Chondrocyte (in vitro differentiated cells): ENCODE results near the gene CAMK2D. TPM values are rescaled to one million over a fixed set of nuclear protein-coding genes. Genes with fewer than 3 reads are reported as not detected.

ENCODE experiments used
- DNase-seq: peaks from one replicate; pipeline ENCODE4 v3.0.0; 2021; ENCODE audit warnings: mixed read lengths, low spot score
- H3K27ac Mint-ChIP-seq: one replicate; pipeline ENCODE4 v1.8.0; 2021; ENCODE audit warnings: mild to moderate bottlenecking, moderate library complexity, mixed read lengths; ENCODE audit not compliant: unreplicated experiment
- H3K27me3 Mint-ChIP-seq: 2 replicates; pipeline ENCODE4 v1.8.0; 2021; ENCODE audit warnings: low read depth, mixed read lengths
- H3K36me3 Mint-ChIP-seq: 2 replicates; pipeline ENCODE4 v1.8.0; 2021; ENCODE audit warnings: low read depth, mixed read lengths
- H3K4me1 Mint-ChIP-seq: 2 replicates; pipeline ENCODE4 v1.8.0; 2021; ENCODE audit warnings: low read depth, mild to moderate bottlenecking, mixed read lengths
- H3K4me3 Mint-ChIP-seq: one replicate; pipeline ENCODE4 v1.8.0; 2021; ENCODE audit warnings: mild to moderate bottlenecking, moderate library complexity, mixed read lengths; ENCODE audit not compliant: unreplicated experiment
- H3K9me3 Mint-ChIP-seq: 2 replicates; pipeline ENCODE4 v1.8.0; 2021; ENCODE audit warnings: low read depth, mixed read lengths
- CTCF ChIP-seq: fragments of 200-600 bp; sonication (generic); IDR thresholded peaks from 2 replicates; pipeline ENCODE4 v1.5.0; 2021; ENCODE audit warnings: antibody characterized with exemption, mild to moderate bottlenecking, moderate library complexity
- total RNA-seq: library from RNA; stranded (reverse); gene quantifications from 3 replicates; pipeline ENCODE4 v1.2.1, GENCODE V29; 2021

Gene CAMK2D
- total RNA-seq, 1 donor from 2014 or later, result 73.7 TPM

DNA sequence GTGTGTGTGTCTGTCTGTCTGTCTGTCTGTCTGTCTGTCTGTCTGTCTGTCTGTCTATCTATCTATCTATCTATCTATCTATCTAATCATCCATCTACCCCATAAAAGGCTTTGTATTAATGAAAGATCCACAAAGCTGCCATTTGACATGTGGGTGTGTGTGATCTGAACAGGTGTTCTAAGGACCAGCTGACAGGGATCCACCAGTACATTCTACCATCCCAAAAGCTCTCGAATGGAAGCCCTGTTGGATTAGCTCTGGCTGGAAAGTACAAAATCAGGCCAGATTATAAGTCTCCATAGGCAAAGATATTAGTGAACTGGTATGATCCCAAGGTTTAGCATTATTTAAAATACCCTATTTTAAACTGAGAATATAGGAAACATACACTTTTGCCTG is 299.3 kb downstream of the CAMK2D start:
- no peak overlapping the region for H3K27ac Mint-ChIP-seq
- H3K36me3 Mint-ChIP-seq, result peaks cover 22% of the 10 kb centered on the region
- no peaks in the 10 kb centered on the region for H3K9me3 Mint-ChIP-seq
- no peak for TF ChIP-seq CTCF
- no peaks in the 10 kb centered on the region for H3K27me3 Mint-ChIP-seq
- H3K4me3 Mint-ChIP-seq, result no peak overlapping the region
- peaks cover 6% of the 10 kb centered on the region for H3K4me1 Mint-ChIP-seq
- DNase-seq, result no peak

- Mint-ChIP-seq H3K36me3 (peaks cover 29% of the 10 kb centered on the region), H3K4me1 (peaks cover 6% of the 10 kb centered on the region), H3K9me3 (no peaks in the 10 kb centered on the region), H3K27me3 (no peaks in the 10 kb centered on the region), H3K4me3 (no peak overlapping the region), H3K27ac (no peak overlapping the region)
- no peak for DNase-seq
- TF ChIP-seq CTCF, result no peak
Observed at GRCh38 chr4:113461281-113461680, 300.3 kb downstream of the CAMK2D start.

DNA sequence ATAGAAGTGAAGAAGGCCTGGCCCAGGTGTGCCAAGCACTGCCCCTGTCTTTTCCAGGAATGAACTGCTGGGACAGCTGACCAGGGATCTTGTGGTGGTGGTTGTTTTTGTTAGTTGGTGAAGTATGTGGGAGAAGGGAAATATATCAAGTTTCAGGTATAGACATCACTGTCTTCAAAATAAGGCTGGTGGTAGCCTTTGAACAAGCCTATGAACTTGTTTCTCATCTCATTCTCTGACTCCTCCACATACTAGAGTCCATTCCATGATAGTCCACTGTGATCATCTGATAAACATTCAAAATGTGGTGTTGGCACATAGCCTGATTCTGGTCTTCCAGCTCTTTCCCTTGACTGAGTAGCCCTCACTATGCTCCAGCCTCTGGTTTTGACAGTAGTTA is 303.7 kb downstream of the CAMK2D start:
- Mint-ChIP-seq H3K36me3 (peaks cover 32% of the 10 kb centered on the region), H3K4me3 (no peak overlapping the region)

DNA sequence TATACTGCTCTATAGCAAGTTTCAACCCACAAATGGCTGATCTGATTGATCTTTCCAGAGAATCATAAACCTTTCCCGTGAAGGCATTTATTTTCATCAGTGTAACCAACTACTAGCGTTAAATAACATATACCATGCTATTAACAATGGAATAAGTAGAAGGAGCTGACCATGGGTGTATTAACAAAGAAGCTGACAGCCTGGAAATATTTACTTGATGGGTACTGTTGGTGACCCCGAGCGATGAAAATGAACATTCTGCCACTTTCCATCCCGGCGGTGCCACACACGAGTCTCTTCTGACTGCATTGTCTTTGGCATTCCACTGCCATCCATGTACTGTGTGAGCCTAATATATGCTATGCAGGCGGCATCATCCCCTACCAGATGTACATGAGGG is 304.4 kb downstream of the CAMK2D start:
- Mint-ChIP-seq H3K27me3 (no peaks in the 10 kb centered on the region), H3K36me3 (peaks cover 33% of the 10 kb centered on the region), H3K4me1 (peaks cover 17% of the 10 kb centered on the region), H3K27ac (no peak overlapping the region), H3K9me3 (no peaks in the 10 kb centered on the region), H3K4me3 (no peak overlapping the region)
- no peak for DNase-seq
- TF ChIP-seq CTCF, result no peak

More for the DNA sequence above, 303.7 kb downstream of the CAMK2D start:
- no peak overlapping the region for H3K27ac Mint-ChIP-seq
- H3K4me1 Mint-ChIP-seq, result peaks cover 14% of the 10 kb centered on the region
- DNase-seq, result no peak
- TF ChIP-seq CTCF, result no peak
- H3K27me3 Mint-ChIP-seq, result no peaks in the 10 kb centered on the region
- H3K9me3 Mint-ChIP-seq, result no peaks in the 10 kb centered on the region

DNA sequence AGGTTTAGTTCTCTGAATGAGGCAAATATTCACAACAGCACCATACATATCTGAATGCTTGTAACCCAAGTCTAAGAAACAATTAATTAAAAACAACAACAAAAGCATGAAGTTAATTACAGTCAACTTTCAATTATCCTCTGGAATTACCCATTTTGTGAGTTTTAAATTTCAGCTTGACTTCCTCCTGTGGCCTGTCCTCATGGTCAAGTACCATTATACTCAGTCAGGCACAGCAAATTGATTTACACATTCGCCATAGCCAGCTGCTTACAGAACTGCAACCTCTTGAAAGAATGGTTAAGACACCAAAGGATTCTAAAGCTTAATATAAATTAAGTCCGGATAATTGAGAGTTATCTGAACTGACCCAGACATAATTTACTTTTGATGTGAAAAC is 306.5 kb downstream of the CAMK2D start:
- H3K27ac Mint-ChIP-seq, result no peak overlapping the region
- no peak for TF ChIP-seq CTCF
- H3K4me1 Mint-ChIP-seq, result peaks cover 20% of the 10 kb centered on the region
- no peak for DNase-seq
- H3K4me3 Mint-ChIP-seq, result no peak overlapping the region
- peaks cover 32% of the 10 kb centered on the region for H3K36me3 Mint-ChIP-seq
- no peaks in the 10 kb centered on the region for H3K9me3 Mint-ChIP-seq
- no peaks in the 10 kb centered on the region for H3K27me3 Mint-ChIP-seq
